Measurements from ENCODE around the gene PDGFRB.

- TF ChIP-seq CTCF (conservative IDR thresholded peaks at IDR 0.05 in 1 of 2, IDR thresholded peaks at IDR 0.05 in 1 of 2; ENCODE audit: low read depth in 1 of 2, low read length in 2 of 2) = peak in 1 of 2 donors; percentile 1
- TF ChIP-seq EZH2 (IDR thresholded peaks at IDR 0.05; ENCODE audit: low read length, missing control alignments) = no peak
Observed at GRCh38 chr5:150073086-150073625, 82.5 kb downstream of the PDGFRB start.

Data from fibroblast of lung (primary cell).